IPS-20b (cell line): ENCODE results near the gene CACNA1H.

Experiments
- H3K27ac ChIP-seq: one replicate; pipeline ENCODE4 v1.5.1; 2013; ENCODE audit warnings: low read length
- H3K27me3 ChIP-seq: 2 replicates; pipeline ENCODE4 v1.6.1; 2013; ENCODE audit warnings: mild to moderate bottlenecking, low read length, inconsistent platforms; ENCODE audit not compliant: insufficient read depth
- H3K36me3 ChIP-seq: 2 replicates; pipeline ENCODE4 v1.6.1; 2013; ENCODE audit warnings: low read depth, mild to moderate bottlenecking, inconsistent platforms, low read length, moderate library complexity; ENCODE audit not compliant: insufficient read depth
- H3K4me1 ChIP-seq: 2 replicates; pipeline ENCODE4 v1.6.1; 2013; ENCODE audit warnings: mild to moderate bottlenecking, control low read depth, inconsistent platforms, low read length, moderate library complexity; ENCODE audit not compliant: insufficient read depth
- H3K4me3 ChIP-seq: 2 replicates; pipeline ENCODE4 v1.5.1; 2013; ENCODE audit warnings: mild to moderate bottlenecking, low read length, inconsistent platforms
- H3K9ac ChIP-seq: 2 replicates; pipeline ENCODE4 v1.6.1; 2013; ENCODE audit warnings: low read depth, mild to moderate bottlenecking, inconsistent platforms, low read length, moderate library complexity
- H3K9me3 ChIP-seq: 2 replicates; pipeline ENCODE4 v1.6.1; 2013; ENCODE audit warnings: mild to moderate bottlenecking, low read depth, low read length, inconsistent platforms; ENCODE audit not compliant: insufficient read depth

Gene CACNA1H

GRCh38 chr16:1152651-1153259 is at the start of gene CACNA1H:
Gene CACNA1H (plus strand): TSS chr16:1153106. CDS start chr16:1153738, 632 bp downstream.
- Histone ChIP-seq H3K9ac (no peak within 1 kb of the TSS; the same call in 1 of the 2 replicates), H3K4me1 (peaks cover 3% of the 10 kb centered on the region; the same call in 1 of the 2 replicates), H3K27ac (no peak within 1 kb of the TSS), H3K36me3 (no peaks in the 10 kb centered on the region), H3K9me3 (no peaks in the 10 kb centered on the region), H3K27me3 (peaks cover 12% of the 10 kb centered on the region), H3K4me3 (peak within 1 kb of the TSS; percentile 63)

DNA sequence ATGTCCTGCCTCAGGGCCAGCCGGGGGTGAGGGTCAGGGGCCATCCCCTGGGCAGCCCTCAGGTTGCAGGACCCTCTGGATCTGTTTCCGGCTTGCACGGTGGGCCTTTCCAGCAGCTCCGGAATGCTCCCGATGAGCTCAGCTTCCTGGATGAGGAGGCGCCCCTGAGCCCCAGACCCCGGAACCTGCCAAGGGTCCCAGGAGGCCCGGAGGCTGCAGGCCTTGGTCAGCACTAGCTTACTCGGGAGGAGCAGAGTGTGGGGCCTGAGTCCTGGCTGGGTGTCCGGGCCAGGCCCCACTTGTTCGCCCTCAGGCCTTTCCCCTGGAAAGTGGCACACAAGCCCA is 49.3 kb upstream of the CACNA1H start:
- H3K9ac ChIP-seq: no peak overlapping the region
- H3K4me1 ChIP-seq: no peaks in the 10 kb centered on the region
- no peaks in the 10 kb centered on the region for H3K9me3 ChIP-seq
- H3K4me3 ChIP-seq: peak overlapping the region; percentile 65; the same call in 1 of the 2 replicates
- no peaks in the 10 kb centered on the region for H3K36me3 ChIP-seq
- H3K27me3 ChIP-seq: peaks cover 21% of the 10 kb centered on the region; the same call in 1 of the 2 replicates
- no peak overlapping the region for H3K27ac ChIP-seq

DNA sequence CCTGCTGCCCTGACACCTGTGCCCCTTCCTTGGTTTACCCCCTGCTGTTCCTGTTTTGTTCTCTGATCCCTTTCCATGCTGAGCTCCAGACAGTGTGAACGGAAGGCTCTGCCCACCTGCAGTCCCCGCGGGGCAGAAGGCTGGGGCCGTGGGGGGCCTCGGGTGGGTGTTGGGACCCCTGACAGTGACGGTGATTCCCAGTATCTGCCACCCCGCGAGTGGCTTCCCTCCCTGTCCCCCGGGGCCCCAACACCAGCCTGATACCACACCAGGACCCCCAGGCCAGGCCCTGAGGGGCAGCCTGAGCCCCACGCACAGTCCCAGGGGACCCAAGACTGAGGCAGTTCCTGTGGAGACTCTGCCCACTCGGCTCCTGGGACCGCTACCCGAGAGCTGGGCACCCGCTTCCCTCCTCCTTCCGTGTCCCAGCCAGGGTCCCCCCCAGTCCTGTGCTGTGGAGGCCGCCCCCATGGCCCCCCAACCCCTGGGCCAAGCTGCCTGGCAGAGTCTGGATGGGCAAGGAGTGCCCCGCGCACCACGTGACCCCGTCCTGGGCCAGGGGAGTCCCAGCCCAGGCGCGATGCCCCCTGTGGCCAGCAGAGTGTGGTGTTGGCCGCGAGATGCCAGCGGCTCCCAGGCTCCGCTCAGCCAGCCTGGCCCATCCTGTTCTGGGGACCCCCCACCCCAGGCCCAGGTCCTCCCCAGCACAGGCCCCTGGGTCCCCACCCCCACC is 46.9 kb upstream of the CACNA1H start:
- no peak overlapping the region for H3K27ac ChIP-seq
- no peak overlapping the region for H3K9ac ChIP-seq
- H3K4me1 ChIP-seq: no peaks in the 10 kb centered on the region
- peaks cover 42% of the 10 kb centered on the region for H3K27me3 ChIP-seq
- H3K4me3 ChIP-seq: no peak overlapping the region
- no peaks in the 10 kb centered on the region for H3K9me3 ChIP-seq
- H3K36me3 ChIP-seq: no peaks in the 10 kb centered on the region

- Histone ChIP-seq H3K27ac (no peak overlapping the region), H3K9me3 (no peaks in the 10 kb centered on the region), H3K36me3 (no peaks in the 10 kb centered on the region), H3K4me1 (no peaks in the 10 kb centered on the region), H3K4me3 (no peak overlapping the region), H3K9ac (no peak overlapping the region), H3K27me3 (peaks cover 43% of the 10 kb centered on the region)
Observed at GRCh38 chr16:1106659-1107058, 46.2 kb upstream of the CACNA1H start.

- Histone ChIP-seq H3K27me3 (peaks cover 47% of the 10 kb centered on the region), H3K9ac (no peak overlapping the region), H3K9me3 (no peaks in the 10 kb centered on the region), H3K4me1 (no peaks in the 10 kb centered on the region), H3K4me3 (no peak overlapping the region), H3K27ac (no peak overlapping the region), H3K36me3 (no peaks in the 10 kb centered on the region)
Observed at GRCh38 chr16:1107141-1107540, 45.8 kb upstream of the CACNA1H start.

GRCh38 chr16:1107731-1108130 is 45.2 kb upstream of the CACNA1H start:
- Histone ChIP-seq H3K27ac (no peak overlapping the region), H3K9ac (no peak overlapping the region), H3K4me1 (no peaks in the 10 kb centered on the region), H3K4me3 (no peak overlapping the region), H3K9me3 (no peaks in the 10 kb centered on the region), H3K27me3 (peaks cover 47% of the 10 kb centered on the region), H3K36me3 (no peaks in the 10 kb centered on the region)

GRCh38 chr16:1108299-1109252 is 44.3 kb upstream of the CACNA1H start:
- peaks cover 42% of the 10 kb centered on the region for H3K27me3 ChIP-seq
- no peak overlapping the region for H3K27ac ChIP-seq
- H3K4me1 ChIP-seq: no peaks in the 10 kb centered on the region

GRCh38 chr16:1109648-1110047 is 43.3 kb upstream of the CACNA1H start:
- Histone ChIP-seq H3K36me3 (no peaks in the 10 kb centered on the region), H3K4me1 (no peaks in the 10 kb centered on the region), H3K27ac (no peak overlapping the region), H3K27me3 (peaks cover 33% of the 10 kb centered on the region), H3K9me3 (no peaks in the 10 kb centered on the region), H3K9ac (no peak overlapping the region), H3K4me3 (no peak overlapping the region)

More at GRCh38 chr16:1108299-1109252, 44.3 kb upstream of the CACNA1H start:
- Histone ChIP-seq H3K4me3 (no peak overlapping the region), H3K9ac (no peak overlapping the region), H3K9me3 (no peaks in the 10 kb centered on the region), H3K36me3 (no peaks in the 10 kb centered on the region)

DNA sequence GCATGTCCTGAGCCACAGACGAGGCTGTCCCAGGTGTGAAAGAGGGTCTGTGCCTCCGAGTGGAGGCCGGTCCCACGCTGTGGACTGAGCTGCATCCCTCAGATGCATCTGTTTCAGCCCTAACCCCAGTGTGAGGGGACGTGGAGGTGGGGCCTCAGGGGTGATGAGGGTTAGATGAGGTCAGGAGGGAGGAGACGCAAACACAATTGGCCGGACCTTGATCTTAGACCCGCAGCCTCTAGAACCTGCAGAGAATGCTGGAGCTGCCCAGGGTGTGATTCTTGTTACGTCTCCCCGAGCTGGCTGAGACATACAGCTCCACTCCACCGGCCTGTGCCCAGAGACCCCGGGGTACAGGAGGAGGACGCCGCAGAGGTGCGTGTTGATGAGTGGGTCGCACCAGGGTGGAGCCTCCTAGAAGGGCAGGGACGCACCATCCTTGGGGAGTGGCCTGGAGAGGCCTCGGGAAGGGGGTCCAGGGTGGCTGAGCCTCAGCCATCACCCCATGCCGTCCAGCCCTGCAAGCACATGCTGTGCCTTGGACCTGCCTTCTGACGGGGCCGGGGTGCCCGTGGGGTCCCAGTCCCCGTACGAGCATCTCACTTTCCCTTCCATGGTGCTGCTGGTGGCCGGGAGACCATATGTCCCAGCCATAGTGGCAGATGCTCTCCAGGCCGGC is 40.3 kb upstream of the CACNA1H start:
- Histone ChIP-seq H3K9ac (no peak overlapping the region), H3K4me3 (no peak overlapping the region), H3K27ac (no peak overlapping the region), H3K36me3 (no peaks in the 10 kb centered on the region), H3K27me3 (peaks cover 30% of the 10 kb centered on the region), H3K9me3 (no peaks in the 10 kb centered on the region), H3K4me1 (no peaks in the 10 kb centered on the region)

DNA sequence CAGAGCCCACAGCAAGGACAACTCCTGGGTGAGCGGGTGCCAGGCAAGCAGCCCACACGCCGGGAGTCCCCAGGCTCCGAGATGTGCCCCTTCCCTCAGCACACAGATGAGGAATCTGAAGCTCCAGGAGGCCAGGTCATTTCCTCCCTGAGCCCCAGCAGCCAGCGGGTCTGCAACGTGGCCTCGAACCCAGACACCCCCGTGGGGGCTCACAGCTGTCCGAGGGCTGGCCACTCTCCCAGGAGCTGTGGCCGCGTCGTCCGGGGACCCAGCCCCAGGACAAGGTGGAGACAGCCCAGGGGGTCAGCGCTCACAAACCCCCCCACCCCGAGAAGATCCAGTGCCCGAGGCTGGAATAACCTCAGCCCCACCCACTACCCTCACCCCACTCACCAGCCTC is 39.4 kb upstream of the CACNA1H start:
- Histone ChIP-seq H3K36me3 (no peaks in the 10 kb centered on the region), H3K9ac (no peak overlapping the region), H3K4me3 (no peak overlapping the region), H3K9me3 (no peaks in the 10 kb centered on the region), H3K27ac (no peak overlapping the region), H3K4me1 (no peaks in the 10 kb centered on the region), H3K27me3 (peaks cover 27% of the 10 kb centered on the region)

DNA sequence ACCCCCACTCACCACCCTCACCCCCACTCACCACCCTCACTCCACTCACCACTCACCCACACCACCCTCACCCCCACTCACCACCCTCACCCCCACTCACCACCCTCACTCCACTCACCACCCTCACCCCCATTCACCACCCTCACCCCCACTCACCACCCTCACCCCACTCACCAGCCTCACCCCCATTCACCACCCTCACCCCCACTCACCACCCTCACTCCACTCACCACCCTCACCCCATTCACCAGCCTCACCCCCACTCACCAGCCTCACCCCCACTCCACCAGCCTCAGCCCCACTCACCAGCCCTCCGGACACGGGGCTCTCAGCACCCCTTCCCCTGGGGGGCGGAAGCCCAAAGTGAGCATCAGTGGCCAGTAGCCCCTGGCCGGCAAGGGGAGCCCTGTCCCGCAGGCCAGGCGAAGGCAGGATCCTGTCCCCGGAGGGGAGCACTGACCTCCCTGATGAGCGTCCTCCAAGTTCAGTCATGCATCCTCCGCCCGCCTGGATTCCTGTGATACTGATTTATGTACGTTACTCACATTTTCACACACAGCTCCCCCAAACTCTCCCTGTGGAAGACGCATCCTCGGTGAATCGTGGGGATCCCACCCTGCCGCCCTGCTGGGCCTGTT is 38.9 kb upstream of the CACNA1H start:
- peaks cover 23% of the 10 kb centered on the region for H3K27me3 ChIP-seq
- no peak overlapping the region for H3K9ac ChIP-seq
- H3K4me3 ChIP-seq: no peak overlapping the region
- H3K9me3 ChIP-seq: no peaks in the 10 kb centered on the region
- H3K27ac ChIP-seq: no peak overlapping the region
- no peaks in the 10 kb centered on the region for H3K4me1 ChIP-seq
- H3K36me3 ChIP-seq: no peaks in the 10 kb centered on the region
